Measurements from ENCODE around the gene KIDINS220.
A peak's percentile ranks its signal among the peaks of the same experiment; 100 is the strongest.

Gene KIDINS220

DNA sequence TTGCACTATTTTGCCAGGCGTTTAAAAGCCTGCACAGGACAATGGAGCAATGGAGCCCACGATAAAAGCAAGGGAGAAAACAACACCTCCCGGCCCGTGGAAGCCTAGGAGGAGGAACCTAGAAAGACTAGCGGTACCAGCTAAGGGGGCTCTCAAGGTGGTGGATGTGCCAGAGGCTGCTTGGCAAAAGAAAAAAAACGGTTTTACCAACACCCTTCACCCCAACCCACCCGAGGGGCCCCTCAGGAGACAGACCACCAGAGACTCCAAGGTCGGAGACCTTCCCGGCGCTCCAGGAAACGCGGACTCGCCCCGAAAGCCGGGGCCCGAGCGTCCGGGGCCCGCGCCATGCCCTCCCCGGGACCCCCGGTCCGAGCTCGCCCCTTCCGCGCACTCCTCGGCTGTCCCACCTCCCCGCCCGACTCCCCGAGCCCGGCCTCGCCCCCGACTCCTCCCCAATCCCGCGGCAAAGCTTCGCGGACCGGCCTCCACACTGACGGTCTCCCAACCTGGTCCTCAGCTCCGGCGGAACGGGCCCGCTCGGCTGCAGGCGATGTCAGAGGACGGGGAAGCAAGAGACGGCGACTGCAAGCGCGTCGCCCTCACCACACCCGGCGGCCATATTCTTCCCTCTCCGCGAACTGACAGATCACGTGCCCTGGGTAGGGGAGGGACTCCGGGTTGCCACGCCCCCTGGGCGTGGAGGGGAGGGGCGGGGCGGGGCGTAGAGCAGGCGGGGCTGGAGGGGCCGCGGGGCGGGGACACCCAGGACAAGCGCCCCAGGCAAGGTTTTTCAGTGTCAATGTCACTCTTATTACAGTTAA, at the start of gene KIDINS220:
Gene KIDINS220 (minus strand): TSS at position 643 of the 824 bp plus-strand sequence. CDS start 10,520 bp downstream, outside the sequence.
- DNase-seq: peak; percentile 89 to 92

- DNase-seq: no peak
These were observed 49.5 kb upstream of the KIDINS220 start for GRCh38 chr2:8886876-8887275.

GRCh38 chr2:8886202-8886518, 48.7 kb upstream of the KIDINS220 start:
- DNase-seq: no peak

GRCh38 chr2:8885449-8886201, 48.2 kb upstream of the KIDINS220 start:
- DNase-seq: no peak

GRCh38 chr2:8884812-8885211, 47.4 kb upstream of the KIDINS220 start:
- DNase-seq: no peak

DNA sequence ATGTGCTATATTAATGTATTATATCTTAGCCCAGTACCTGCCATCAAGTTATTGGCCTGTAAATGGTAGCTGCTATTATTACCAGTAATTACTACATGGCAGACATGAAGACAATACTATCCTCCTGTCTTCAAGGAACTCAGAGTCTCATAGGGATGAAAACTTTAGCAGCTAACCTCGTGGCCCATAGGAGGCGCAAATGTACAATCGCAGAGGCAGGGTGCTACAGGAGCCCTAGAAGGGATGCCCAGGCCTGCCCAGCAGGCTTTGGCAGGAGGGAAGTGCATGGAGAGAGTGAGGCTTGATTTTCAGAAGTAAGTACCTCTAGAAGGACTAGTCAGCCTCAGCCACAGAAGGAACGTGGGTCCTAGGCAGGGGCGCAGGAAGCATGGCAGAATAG, 44.7 kb upstream of the KIDINS220 start:
- DNase-seq: no peak

- no peak for DNase-seq
These were observed 40.5 kb upstream of the KIDINS220 start for GRCh38 chr2:8877894-8878293.

DNA sequence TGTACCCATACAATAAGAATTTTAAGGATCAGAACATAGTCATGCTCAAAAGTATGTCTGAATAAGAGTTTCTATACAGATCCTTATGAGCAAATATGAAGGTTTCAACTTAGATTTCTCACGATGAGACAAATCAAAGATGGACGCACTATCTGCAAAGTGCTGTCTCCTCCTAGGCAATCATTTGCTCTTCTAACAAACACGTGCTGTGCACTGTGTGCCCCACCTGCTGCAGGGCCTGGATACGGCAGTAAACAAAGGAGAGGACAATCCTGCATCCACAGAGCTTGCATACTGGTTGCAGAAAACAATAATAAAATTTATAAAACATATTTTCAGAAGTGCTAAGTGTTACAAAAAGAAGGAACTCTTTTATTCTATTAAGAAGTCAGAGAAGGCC, 39.9 kb upstream of the KIDINS220 start:
- DNase-seq: no peak

GRCh38 chr2:8876628-8877027, 39.2 kb upstream of the KIDINS220 start:
- no peak for DNase-seq

DNA sequence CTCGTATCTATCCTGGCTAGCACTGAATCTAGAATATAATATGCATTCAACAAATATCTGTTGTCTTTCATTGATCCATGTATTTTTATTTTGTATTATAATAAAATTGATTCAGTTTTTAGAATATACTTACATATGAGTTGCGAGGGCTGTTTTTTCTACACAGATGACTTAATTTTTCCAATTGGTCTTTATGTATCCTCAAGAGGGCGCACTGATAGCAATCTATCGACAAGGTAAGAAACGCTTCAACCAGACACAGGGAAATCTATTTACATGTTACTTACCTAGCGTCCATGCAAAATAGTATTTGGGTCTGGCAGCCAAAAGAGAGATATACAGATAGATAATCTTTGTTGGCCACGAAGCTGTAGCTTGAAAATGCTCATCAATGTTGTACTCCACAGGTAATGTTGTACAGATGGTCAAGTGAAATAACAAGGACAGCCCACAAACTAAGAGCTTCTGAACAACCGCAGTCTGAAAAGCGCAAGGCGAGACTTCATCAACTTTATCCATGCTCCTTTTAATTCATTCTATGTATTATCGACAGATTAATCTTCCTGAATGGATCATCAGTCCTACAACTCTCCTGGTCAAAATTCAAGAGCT, 35.5 kb upstream of the KIDINS220 start:
- peak in 1 of 2 donors; percentile 26 for DNase-seq

GRCh38 chr2:8870441-8870840, 33.0 kb upstream of the KIDINS220 start:
- no peak for DNase-seq

DNA sequence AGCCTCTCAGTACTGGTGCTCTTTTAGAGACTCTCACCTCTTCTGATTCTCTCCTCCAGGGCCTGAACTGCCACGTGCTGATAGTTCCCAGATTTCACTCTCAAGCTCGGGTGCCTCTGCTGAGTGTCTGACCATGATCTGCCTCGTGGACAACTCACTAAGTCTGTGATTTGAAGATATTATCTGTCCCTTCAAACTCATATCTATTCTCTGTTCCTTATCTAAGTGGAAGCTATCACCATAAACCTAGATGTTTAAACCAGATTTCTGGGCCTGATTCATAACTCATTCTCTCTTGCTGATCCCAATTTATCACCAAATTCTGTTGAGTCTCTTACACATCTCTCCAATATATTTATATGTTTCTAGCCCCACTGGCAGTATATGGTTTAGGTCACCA, 29.9 kb upstream of the KIDINS220 start:
- no peak for DNase-seq

GRCh38 chr2:8863331-8863953, 26.0 kb upstream of the KIDINS220 start:
- DNase-seq: no peak

GRCh38 chr2:8862230-8862629, 24.8 kb upstream of the KIDINS220 start:
- DNase-seq: no peak

DNA sequence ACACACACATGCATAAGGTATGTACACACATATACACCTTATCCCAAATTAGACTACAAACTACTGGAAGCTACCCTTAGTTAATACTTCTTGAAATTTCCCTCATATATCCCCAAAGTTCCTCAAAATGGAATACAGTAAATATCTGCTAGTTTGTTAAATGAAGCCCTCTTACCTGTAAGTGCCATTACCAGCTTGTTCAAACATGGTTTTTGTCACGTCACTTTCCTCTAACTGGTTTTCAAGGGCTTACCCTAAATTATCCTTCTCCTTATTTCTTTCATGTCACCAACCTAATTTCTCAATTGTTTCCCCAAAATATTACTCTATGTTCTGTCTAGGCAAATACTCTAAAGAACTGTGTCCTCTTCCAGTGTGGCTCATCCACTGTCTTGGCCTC, 24.4 kb upstream of the KIDINS220 start:
- no peak for DNase-seq

DNA sequence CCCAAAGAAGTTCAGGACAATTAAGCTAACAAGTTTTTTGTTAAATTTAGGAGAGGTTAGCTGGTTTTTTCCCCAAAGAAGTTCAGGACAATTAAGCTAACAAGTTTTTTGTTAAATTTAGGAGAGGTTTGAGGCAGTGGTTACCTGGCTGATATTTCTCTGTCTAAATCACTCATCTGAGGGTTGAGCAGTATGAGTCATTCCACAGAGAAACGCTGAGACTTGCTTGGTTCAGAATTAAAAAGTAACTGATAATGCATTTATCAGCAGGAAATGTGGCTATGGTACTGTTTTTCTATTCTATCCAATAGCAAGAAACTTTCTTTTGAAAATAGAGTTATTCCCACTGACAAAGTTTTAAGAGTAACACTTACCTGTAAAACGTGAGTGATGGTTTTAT, 22.8 kb upstream of the KIDINS220 start:
- DNase-seq: no peak

- no peak for DNase-seq
These were observed 21.5 kb upstream of the KIDINS220 start for GRCh38 chr2:8858910-8859309.

DNA sequence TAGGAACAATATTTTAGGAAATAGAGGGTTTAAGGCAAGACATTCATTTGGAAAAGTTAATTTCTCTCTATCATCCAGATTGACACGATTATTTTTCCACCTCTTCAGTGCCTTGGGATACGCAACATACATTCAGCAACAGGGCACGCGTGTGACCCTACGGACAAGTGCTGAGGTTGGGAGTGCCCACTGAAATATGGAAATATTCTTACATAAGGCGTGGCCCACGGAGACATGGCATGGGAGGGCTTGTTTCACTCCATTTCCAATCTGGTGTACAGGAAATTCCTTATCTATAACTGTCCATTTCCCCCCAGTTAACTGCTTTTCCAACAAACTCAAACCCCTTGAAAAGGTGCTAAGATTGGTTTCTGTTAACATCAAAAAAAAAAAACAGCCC, 20.9 kb upstream of the KIDINS220 start:
- no peak for DNase-seq

DNA sequence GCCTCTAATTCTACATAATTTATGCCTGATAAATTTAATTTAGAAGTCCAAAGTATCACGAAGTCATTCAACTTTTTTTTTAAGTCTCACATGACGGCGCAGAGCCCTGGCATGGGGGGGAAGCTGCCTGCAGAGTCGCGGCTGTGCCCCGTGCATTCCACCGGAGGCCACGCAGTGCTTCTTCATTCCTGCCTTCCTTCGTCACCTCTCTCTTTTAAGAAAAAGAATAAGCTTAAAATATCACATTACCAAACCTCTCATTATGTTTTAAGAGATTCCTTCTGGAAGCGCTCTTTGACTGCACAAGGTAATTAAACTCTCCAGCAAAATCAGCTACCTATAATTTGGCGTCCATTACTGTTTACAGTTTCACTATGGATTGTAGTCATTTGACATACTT, 20.3 kb upstream of the KIDINS220 start:
- no peak for DNase-seq

DNA sequence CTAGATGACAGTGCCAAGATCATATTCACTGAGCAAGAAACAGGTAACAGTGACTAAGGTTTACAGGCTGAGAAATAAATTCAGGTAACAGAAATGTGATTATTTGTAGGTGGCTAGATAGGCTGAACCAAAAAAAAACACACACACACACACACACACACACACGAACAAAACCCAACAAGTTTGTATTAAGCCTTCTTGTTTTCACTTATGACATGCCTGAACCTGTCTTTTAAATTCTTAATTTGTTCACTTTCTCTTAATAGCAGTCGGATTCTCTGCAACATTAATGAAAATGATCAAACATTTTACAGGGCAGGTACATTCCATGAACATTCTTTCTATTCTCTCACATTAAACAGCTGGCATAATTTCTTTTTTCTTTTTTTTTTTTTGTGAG, 18.8 kb upstream of the KIDINS220 start:
- no peak for DNase-seq

DNA sequence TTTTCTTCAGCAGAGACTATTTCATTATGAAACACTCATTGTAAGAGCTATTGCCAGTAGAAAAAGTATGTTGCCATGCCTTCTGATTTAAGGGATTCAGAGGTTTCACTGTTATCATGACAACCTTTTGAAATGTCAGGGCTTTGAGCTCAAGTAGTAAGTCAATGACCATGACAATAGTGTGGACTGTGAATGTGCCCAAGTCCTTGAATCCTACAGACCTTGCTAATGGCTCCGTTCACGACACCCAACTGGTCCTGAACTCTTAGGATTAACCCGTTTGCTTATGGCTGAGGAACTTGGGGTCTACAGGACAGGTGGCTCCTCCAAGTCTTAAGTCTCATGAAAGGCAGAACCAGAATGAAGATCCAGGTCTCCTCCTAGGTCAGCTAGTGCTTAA, 17.6 kb upstream of the KIDINS220 start:
- DNase-seq: no peak

GRCh38 chr2:8853426-8853825, 16.0 kb upstream of the KIDINS220 start:
- DNase-seq: no peak

DNA sequence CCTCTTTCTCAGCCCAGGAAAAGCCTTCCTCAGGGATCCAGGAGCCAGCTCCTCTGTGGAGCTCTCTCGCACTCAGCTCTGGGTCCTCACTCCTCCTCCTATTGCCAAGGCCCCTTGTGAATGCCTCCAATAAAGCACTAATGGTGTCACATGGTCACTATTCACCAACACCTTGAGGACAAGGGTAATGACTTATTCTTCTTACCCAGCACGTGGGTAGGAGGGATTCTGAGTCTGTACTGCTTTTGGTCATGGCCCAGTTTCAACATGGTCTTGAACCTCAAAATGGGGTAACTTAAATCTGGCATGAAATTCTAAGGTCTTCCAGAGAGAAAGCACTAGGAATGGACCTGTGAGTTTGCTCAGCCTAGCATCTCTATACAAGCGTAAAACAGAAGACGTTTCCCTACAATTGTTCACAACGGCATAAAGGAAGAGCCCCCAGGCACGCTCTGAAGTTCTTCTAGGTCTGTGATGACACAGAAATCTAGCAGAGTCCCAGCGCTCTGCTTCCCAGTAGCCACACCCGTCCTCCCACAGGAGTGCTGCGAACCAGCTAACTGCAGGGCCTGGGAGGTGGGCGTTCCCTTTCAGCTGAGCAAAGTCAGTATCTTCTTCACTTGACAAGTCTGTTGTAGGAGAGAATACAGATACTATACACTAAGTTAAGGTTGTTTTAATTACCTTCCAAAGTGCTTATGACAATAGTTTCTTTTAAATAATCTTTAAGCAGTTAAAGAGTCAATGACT, 14.6 kb upstream of the KIDINS220 start:
- no peak for DNase-seq
